T-helper 17 cell (primary cell): Measurements from ENCODE around the gene SARS1. TPM values are rescaled to one million over a fixed set of nuclear protein-coding genes. Genes with fewer than 3 reads are reported as not detected.
A peak's percentile ranks its signal among the peaks of the same experiment; 100 is the strongest.
"Not testable (repeated sequence)": the region's sequence is repeated elsewhere in the genome, so short reads cannot be mapped to it uniquely, and the experiment has no call there.

Experiments used
- ATAC-seq: fragments of 150-1000 bp; cut with Tn5 transposase; 2 replicates; pipeline ENCODE4 v1.10.0; 2021; ENCODE audit warnings: mild to moderate bottlenecking, moderate library complexity
- DNase-seq, 3 donors: peaks; one replicate each; pipeline versions ENCODE4 v3.0.0 to v3.0.0-alpha.2; 2020 to 2021
- H3K9me3 ChIP-seq: one replicate; pipeline ENCODE4 v1.7.0; 2013; ENCODE audit warnings: low read length, mild to moderate bottlenecking; ENCODE audit not compliant: control insufficient read depth, poor library complexity, severe bottlenecking
- H3K27ac Mint-ChIP-seq: one replicate; pipeline ENCODE4 v1.8.0; 2022; ENCODE audit warnings: mild to moderate bottlenecking, moderate library complexity, mixed read lengths
- H3K27me3 Mint-ChIP-seq: one replicate; pipeline ENCODE4 v1.8.0; 2022; ENCODE audit warnings: mixed read lengths
- H3K36me3 Mint-ChIP-seq: one replicate; pipeline ENCODE4 v1.8.0; 2022; ENCODE audit warnings: low read depth, mixed read lengths
- H3K4me1 Mint-ChIP-seq: one replicate; pipeline ENCODE4 v1.8.0; 2022; ENCODE audit warnings: mild to moderate bottlenecking, mixed read lengths
- H3K4me3 Mint-ChIP-seq: one replicate; pipeline ENCODE4 v1.8.0; 2022; ENCODE audit warnings: mild to moderate bottlenecking, moderate library complexity, mixed read lengths
- total RNA-seq, 4 donors: library from RNA in 2 of 4; stranded (reverse) in 2 of 4; gene quantifications; one replicate each; pipeline ENCODE4 v1.2.3 and lab custom pipeline; 2022 to 2026

The SARS1 gene
- total RNA-seq, 2 donors from 2014 or later: 90.8 to 120 TPM

DNA sequence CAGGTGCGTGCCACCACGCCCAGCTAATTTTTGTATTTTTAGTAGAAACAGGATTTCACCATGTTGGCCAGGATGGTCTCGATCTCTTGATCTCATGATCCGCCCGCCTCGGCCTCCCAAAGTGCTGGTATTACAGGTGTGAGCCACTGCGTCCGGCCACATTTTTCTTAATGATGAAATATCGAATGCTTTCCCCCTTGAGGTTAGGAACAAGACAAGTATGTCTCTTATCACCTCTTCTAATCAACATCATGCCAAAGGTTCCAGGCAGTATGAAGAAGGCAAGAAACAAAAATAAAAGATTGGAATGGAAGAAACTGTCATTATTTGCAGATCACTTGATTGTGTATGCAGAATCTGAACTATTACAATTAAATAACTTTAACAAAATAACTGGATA lies 7.5 kb downstream of the SARS1 start:
- not testable (repeated sequence) for H3K36me3 Mint-ChIP-seq, H3K4me3 Mint-ChIP-seq, H3K27ac Mint-ChIP-seq, H3K9me3 ChIP-seq, H3K27me3 Mint-ChIP-seq, DNase-seq, ATAC-seq
- peaks cover 44% of the 10 kb centered on the region for H3K4me1 Mint-ChIP-seq

DNA sequence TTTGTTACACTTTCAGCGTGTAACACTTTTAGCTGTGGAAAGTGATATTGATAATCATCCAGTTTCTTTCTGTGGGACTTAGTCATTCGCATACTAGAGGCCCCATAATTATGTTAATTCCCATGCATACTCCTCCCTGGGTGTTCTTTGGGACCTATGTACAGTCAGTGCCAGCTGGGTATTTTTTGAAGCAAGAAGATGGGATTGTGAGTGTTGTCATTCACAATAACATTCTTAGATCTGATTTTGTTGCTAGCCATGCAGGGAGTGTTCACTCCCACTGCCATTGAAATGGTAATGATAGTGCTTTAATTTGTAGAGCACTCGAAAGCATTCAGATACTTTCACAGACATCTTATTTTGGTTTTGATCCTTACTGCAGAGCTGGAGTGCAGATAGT lies 11.6 kb downstream of the SARS1 start:
- H3K27me3 Mint-ChIP-seq: no peaks in the 10 kb centered on the region
- DNase-seq (no peak), ATAC-seq (no peak)
- no peaks in the 10 kb centered on the region for H3K9me3 ChIP-seq
- H3K27ac Mint-ChIP-seq: peak overlapping the region; percentile 61
- H3K36me3 Mint-ChIP-seq: peaks cover 2% of the 10 kb centered on the region
- no peak overlapping the region for H3K4me3 Mint-ChIP-seq
- peaks cover 27% of the 10 kb centered on the region for H3K4me1 Mint-ChIP-seq

DNA sequence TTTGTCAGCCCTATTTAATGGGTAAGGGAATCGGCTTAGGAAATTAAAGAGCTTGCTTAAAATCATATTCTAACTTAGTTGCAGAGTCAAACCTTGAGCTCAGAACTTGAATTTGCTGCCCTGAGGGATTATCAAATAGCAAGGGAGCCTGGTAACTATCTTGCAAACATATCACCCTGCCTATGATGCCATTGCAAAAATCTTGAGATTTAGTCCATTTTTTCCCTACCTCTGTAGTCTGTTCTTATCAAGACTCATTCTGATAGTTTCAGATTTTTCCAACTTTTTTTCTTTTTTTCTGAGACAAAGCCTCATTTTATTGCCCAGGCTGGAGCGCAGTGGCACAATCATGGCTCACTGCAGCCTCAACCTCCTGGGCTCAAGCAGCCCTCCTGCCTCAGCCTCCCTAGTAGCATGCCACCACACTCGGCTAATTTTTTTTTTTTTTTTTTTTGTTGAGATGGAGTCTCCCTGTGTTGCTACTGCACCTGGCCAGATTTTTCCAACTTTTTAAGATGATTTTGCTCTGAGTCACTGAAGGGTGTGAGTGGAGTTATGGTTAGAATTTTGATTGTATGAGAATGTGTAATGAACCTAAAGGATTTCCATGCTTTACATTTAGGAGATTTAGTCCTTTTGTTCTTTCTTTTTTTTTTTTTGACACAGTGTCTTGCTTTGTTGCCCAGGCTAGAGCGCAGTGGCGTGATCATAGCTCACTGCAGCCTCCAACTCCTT lies 12.2 kb downstream of the SARS1 start:
- Mint-ChIP-seq H3K4me1 (peaks cover 24% of the 10 kb centered on the region), H3K36me3 (peaks cover 5% of the 10 kb centered on the region), H3K4me3 (no peak overlapping the region), H3K27me3 (no peaks in the 10 kb centered on the region), H3K27ac (peak overlapping the region; percentile 61)
- DNase-seq (no peak), ATAC-seq (no peak)
- H3K9me3 ChIP-seq: no peaks in the 10 kb centered on the region

DNA sequence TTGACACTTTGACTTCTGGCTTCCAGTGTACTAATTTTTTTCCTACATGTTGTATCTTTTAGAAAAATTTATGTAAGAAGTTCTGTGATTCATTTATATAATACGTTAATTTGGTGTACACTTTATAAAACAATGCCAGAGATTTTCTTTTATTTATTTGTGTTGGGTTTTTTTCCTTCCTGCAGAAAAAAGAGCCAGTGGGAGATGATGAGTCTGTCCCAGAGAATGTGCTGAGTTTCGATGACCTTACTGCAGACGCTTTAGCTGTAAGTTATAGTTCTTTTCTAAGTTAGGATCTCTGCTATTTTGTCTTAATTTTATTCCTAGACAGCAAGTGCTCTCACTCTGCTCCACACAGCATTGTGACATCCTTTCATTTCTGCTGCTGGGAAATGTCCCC lies 14.4 kb downstream of the SARS1 start:
- no peak overlapping the region for H3K27ac Mint-ChIP-seq
- H3K4me3 Mint-ChIP-seq: no peak overlapping the region
- H3K27me3 Mint-ChIP-seq: no peaks in the 10 kb centered on the region
- ATAC-seq (no peak), DNase-seq (no peak)
- H3K4me1 Mint-ChIP-seq: peaks cover 21% of the 10 kb centered on the region
- no peaks in the 10 kb centered on the region for H3K9me3 ChIP-seq
- H3K36me3 Mint-ChIP-seq: peaks cover 5% of the 10 kb centered on the region

DNA sequence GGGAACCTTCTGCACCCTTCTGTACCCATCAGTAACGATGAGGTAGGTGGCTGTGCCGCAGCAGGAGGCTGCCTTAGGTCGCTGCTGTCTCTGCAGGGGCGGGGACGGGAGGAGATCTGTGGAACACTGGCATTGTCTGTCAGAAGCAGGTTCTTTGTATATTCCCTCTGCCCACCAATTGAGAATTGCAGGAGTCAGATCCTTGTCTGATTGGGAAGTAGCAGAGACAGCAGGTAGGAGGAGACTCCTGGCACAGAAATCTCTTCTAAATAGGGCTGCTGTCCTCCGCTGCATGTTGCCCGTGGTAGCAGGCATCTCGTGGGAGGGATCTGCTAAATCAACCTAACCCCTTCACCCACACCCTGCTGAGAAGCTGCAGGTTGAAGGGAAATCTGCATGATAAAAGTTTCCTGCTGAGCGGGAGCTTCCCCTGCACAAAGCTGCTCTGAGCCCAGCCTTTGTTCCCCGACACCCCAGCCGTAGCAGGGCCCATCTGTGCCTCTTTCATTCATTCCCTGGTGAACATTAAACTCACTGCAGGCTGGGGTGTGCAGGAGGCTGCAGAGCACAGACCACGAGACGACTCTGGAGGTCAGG lies 15.9 kb downstream of the SARS1 start:
- peaks cover 14% of the 10 kb centered on the region for H3K4me1 Mint-ChIP-seq
- DNase-seq: no peak
- H3K36me3 Mint-ChIP-seq: peaks cover 5% of the 10 kb centered on the region
- no peak for ATAC-seq
- no peaks in the 10 kb centered on the region for H3K27me3 Mint-ChIP-seq
- peak overlapping the region; percentile 6 for H3K27ac Mint-ChIP-seq
- no peak overlapping the region for H3K4me3 Mint-ChIP-seq
- H3K9me3 ChIP-seq: no peaks in the 10 kb centered on the region

DNA sequence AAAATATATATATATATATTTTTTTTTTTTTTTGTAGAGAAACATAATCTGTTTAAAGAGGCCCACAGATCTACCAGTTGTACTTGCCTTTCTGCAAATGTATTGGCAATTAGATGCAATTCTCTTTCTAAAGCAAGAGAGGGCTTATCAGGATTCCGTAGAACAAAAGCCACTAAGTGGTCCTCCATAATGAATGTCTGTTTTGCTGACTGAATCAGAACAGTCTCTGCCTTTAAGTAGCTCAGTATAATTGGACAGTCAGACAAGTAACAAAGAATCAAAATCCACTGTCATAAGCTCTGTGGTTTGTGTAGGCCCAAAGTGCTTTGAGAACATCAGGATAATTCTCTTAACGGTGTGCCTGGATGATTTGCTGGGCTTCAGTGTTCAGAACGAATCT lies 17.3 kb downstream of the SARS1 start:
- no peak for ATAC-seq
- no peak for DNase-seq
- Mint-ChIP-seq H3K4me3 (no peak overlapping the region), H3K27me3 (no peaks in the 10 kb centered on the region), H3K4me1 (peaks cover 8% of the 10 kb centered on the region), H3K27ac (no peak overlapping the region), H3K36me3 (peaks cover 9% of the 10 kb centered on the region)
- H3K9me3 ChIP-seq: no peaks in the 10 kb centered on the region

DNA sequence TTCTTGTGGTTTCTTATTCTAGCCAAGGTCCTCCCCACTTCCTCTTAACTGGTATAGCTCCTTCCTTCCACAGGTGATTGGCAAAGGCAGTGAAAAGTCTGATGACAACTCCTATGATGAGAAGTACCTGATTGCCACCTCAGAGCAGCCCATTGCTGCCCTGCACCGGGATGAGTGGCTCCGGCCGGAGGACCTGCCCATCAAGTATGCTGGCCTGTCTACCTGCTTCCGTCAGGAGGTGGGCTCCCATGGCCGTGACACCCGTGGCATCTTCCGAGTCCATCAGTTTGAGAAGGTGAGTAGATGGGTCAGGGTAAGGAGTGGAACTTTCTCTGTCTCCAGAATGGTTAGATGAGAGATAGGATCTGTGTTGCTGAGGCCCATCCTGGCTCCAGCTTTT lies 21.4 kb downstream of the SARS1 start:
- peaks cover 9% of the 10 kb centered on the region for H3K36me3 Mint-ChIP-seq
- no peak for DNase-seq

DNA sequence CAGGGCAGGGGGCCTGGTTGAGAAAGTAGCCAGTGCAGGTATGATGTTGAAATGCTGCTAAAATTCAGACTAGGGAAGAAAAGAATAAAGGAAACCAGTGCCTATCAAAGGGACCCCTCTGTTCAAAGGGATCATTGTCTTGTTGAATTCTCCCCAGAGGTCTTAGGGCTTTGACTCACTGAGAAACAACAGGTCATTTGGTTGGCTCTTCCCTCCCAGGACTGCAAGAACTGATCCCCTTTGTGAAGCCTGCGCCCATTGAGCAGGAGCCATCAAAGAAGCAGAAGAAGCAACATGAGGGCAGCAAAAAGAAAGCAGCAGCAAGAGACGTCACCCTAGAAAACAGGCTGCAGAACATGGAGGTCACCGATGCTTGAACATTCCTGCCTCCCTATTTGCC lies 23.8 kb downstream of the SARS1 start:
- DNase-seq (no peak), ATAC-seq (no peak)
- peaks cover 21% of the 10 kb centered on the region for H3K4me1 Mint-ChIP-seq
- H3K27ac Mint-ChIP-seq: no peak overlapping the region
- peaks cover 8% of the 10 kb centered on the region for H3K27me3 Mint-ChIP-seq
- no peak overlapping the region for H3K4me3 Mint-ChIP-seq
- H3K36me3 Mint-ChIP-seq: peaks cover 4% of the 10 kb centered on the region
- no peaks in the 10 kb centered on the region for H3K9me3 ChIP-seq

More for the DNA sequence above, 21.4 kb downstream of the SARS1 start:
- Mint-ChIP-seq H3K4me3 (no peak overlapping the region), H3K27ac (no peak overlapping the region), H3K27me3 (no peaks in the 10 kb centered on the region), H3K4me1 (peaks cover 10% of the 10 kb centered on the region)
- H3K9me3 ChIP-seq: no peaks in the 10 kb centered on the region
- ATAC-seq: no peak

DNA sequence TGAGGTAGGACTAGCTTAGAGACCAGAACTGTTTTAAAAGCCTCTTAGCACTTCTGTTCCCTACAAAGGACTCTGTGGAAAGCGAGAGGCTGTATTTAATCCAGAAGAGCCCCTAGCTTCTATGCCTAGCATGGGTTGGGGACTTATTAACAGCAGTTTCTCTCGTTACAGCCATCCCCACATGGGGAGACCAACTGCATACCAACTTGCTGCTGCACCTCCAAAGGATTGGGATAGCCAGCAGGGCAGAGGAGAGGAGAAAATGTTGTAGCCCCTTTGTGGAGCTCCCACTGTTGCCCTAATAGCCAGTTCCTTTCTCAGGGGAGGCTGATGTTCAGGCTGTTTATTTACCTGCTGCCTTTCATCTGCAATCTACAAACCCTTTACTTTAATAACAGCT lies 24.7 kb downstream of the SARS1 start:
- Mint-ChIP-seq H3K4me1 (peaks cover 23% of the 10 kb centered on the region), H3K36me3 (peaks cover 4% of the 10 kb centered on the region), H3K27ac (peak overlapping the region; percentile 34), H3K27me3 (peaks cover 13% of the 10 kb centered on the region), H3K4me3 (no peak overlapping the region)
- H3K9me3 ChIP-seq: no peaks in the 10 kb centered on the region
- DNase-seq (no peak), ATAC-seq (no peak)

DNA sequence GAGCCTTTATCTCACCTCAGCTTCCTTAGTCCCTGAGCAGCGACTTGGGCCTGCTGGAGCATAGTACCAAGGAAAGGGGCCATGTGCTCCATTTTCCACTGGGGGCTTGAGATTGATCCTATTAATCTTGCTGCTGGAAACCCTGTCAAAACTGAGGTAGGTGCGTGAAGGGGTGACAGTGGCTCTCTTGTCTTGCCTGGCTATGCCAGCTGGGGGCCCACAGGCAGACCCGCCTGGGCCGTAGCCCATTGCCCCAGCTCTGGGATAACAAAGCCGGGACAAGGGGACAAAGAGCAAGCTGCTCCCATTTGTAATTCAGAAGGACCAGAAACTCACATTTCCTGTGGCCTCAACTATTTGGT lies 25.3 kb downstream of the SARS1 start:
- H3K4me1 Mint-ChIP-seq: peaks cover 23% of the 10 kb centered on the region
- ATAC-seq (no peak), DNase-seq (no peak)
- no peaks in the 10 kb centered on the region for H3K9me3 ChIP-seq
- no peak overlapping the region for H3K4me3 Mint-ChIP-seq
- peaks cover 20% of the 10 kb centered on the region for H3K27me3 Mint-ChIP-seq
- peaks cover 4% of the 10 kb centered on the region for H3K36me3 Mint-ChIP-seq
- H3K27ac Mint-ChIP-seq: peak overlapping the region; percentile 34

DNA sequence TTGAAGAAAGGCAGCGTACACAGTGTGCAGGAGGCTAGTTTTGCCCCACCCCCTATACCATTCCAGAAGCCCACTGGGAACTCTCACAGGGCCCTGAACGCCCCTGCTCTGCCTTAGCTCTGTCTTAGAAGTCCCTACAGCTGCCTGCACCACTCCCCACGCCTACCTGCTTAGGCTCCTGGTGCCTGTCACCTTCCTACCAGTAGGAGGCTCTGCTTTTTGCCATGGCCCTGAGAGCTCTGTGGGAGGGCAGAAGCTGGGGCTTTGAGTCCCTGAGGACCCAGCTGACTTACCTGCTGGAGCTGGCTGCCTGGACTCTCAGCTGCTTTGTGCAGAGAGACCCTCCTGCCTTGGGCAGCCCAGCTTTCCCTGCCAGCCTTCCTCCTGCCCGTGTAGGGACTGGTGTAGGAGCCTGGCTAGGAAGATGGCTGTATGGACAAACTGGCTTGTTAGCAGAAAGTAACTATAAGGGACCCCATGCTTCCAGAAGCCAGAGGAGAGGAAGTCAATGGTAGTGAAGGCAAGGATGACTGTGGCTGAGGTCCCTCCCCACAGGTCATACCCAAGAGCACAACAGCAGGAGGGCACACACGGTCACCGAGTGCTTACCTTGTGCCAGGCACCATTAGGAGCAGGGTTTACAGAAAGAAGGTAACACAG lies 25.8 kb downstream of the SARS1 start:
- peaks cover 25% of the 10 kb centered on the region for H3K27me3 Mint-ChIP-seq
- peak; percentile 77 for ATAC-seq
- H3K27ac Mint-ChIP-seq: peak overlapping the region; percentile 53
- no peak for DNase-seq
- H3K9me3 ChIP-seq: no peaks in the 10 kb centered on the region
- peaks cover 23% of the 10 kb centered on the region for H3K4me1 Mint-ChIP-seq
- peaks cover 4% of the 10 kb centered on the region for H3K36me3 Mint-ChIP-seq
- H3K4me3 Mint-ChIP-seq: no peak overlapping the region

DNA sequence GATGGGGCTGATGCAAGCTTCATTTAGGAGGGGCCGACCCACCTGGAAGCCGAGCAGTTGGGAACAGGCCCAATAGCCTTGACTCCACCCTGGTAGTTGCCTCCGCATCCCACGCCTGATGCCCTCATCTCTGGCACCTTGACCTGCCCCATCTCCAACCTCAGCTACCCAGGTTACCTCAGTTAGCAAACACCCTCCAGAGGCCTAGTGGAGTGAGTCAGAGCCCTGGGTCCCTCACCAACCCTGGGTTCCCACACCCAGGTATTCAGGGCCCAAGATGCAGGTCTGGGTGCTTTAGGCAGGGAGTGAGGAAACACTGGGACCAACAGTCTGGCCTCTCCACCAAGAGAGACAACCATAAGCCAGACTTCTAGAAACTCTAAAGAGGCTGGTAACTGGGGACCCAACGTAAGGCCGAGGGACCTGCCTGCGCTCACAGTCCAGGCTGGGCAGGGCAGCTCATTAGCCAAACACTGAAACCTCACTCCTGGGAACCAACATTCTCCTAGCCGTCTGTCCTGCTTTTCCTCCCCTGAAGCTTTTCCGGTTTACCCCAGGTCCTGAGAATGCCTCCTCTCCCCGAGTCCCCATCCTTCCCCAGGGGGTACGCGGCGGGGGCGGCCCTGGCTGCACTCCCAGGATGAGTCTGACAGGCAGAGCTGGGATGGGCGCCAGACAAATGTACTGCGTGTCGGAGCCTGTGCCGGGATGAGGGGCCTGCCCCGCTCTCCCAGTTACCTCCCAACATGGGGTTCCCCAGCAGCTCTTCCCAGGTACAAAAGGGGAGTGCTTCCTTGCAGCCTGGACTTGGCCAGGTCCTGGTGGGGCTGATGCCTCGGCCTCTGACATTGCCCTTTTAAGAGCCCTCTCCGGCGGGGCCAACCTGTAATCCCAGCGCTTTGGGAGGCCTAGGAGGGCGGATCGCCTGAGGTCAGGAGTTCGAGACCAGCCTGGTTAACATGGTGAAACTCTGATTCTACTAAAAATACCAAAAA lies 26.7 kb downstream of the SARS1 start:
- H3K4me3 Mint-ChIP-seq: peak overlapping the region; percentile 55
- H3K27me3 Mint-ChIP-seq: peaks cover 28% of the 10 kb centered on the region
- DNase-seq (no peak), ATAC-seq (peak; percentile 38)
- no peaks in the 10 kb centered on the region for H3K36me3 Mint-ChIP-seq
- peaks cover 19% of the 10 kb centered on the region for H3K4me1 Mint-ChIP-seq
- peak overlapping the region; percentile 53 for H3K27ac Mint-ChIP-seq
- no peaks in the 10 kb centered on the region for H3K9me3 ChIP-seq

DNA sequence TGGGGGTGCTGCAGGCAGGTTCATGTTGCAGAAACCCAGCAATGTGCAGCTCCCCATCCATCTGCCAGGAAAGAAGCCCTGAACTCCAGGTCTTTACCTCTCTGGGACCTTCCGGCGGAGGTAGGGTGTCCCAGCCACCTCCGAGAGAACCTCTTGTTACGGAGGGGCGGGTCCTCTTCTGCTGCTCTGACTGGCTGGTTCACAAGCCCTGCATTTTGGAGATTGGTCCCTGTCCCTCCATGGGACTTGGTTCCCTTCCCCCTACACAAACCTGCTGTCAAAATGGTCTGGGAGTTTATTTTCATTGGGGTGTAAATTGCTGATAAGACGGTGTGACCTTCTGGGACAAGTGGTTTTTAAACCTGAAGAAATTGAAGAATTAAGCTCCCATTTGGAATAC lies 27.6 kb downstream of the SARS1 start:
- Mint-ChIP-seq H3K4me3 (peak overlapping the region; percentile 41), H3K36me3 (no peaks in the 10 kb centered on the region), H3K27ac (peak overlapping the region; percentile 53), H3K27me3 (peaks cover 28% of the 10 kb centered on the region), H3K4me1 (peaks cover 19% of the 10 kb centered on the region)
- H3K9me3 ChIP-seq: no peaks in the 10 kb centered on the region
- DNase-seq (no peak), ATAC-seq (no peak)
